NCI-H187 treated with DMSO at 0.1 percent for 48 hours (cell line): ENCODE measurements around the gene KIF21B.

Experiments
- DNase-seq: peaks from one replicate; lab custom pipeline; 2025; lab: John Stamatoyannopoulos, UW

KIF21B gene

DNA sequence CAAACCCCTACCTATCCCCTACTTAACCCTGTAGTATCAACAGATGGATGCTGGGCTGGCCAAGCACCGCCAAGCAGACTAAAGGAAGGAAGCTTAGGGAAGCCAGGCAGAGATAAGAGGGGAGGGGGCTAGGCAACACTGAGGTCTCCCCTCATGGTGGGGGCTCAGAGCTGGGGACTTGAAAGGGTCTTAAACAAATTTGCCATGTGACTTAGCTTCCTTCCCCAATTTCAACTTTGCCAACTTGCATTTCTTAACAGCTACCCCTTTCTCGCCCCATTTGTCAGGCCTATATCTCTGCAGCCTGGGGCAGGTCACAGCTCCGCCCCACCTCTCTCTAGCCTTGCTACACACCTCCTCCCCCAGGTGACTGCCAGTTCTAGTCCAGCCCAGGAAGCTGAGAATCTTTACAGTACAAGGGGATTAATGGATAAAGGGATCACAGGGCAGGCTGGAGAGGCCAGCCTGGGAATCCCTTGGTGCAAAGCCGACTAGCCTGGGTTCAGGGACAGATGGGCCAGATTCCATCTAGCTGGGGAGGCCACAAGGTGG lies 3.4 kb downstream of the KIF21B start:
- DNase-seq: no peak

DNA sequence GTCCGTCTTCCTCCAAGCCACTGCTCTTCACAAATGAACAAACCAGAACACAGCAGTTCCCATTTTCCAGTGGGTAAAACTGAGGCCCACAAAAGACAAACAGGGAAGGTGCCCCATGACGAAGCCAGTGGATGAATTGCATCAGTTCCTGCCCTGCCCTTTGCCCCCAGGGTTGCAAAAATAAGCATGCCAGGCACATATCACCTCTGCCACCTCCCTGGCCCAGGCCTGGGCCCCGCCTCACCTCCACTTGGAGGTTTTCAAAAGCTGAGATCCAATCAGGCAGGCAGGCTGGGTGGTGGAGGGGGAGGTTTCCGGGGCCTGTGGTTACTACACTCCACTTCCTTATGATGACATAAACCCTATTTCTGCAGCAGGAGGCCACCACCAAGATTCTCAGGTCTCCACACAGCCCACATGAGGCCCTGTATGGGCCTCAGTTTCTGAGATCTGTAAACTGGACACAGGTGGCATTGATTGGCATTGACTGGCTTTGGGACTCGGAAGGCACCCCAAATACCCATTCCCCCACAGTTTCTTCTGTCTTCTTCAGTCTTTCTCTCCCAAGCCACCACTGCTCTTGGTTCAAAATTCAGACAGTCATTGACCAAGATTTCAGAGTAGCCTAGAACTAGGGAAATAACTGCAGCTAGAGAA lies 4.1 kb downstream of the KIF21B start:
- no peak for DNase-seq

DNA sequence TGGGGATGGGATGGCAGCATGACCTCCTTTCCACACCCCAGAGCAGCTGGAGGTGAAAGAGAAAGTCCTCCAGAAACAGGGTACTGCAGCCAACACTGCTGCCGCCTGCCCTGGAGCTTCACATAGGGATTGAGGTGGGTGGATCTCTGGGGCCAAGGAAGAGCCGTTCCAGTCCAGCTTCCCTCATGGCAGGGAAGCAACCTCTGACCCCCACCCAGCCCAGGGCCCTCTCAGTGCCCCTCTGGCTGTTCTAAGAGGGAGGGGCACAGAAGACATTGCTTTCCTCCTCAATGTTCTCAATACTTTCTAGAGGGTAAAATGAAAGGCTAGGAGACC lies 5.7 kb downstream of the KIF21B start:
- DNase-seq: no peak

DNA sequence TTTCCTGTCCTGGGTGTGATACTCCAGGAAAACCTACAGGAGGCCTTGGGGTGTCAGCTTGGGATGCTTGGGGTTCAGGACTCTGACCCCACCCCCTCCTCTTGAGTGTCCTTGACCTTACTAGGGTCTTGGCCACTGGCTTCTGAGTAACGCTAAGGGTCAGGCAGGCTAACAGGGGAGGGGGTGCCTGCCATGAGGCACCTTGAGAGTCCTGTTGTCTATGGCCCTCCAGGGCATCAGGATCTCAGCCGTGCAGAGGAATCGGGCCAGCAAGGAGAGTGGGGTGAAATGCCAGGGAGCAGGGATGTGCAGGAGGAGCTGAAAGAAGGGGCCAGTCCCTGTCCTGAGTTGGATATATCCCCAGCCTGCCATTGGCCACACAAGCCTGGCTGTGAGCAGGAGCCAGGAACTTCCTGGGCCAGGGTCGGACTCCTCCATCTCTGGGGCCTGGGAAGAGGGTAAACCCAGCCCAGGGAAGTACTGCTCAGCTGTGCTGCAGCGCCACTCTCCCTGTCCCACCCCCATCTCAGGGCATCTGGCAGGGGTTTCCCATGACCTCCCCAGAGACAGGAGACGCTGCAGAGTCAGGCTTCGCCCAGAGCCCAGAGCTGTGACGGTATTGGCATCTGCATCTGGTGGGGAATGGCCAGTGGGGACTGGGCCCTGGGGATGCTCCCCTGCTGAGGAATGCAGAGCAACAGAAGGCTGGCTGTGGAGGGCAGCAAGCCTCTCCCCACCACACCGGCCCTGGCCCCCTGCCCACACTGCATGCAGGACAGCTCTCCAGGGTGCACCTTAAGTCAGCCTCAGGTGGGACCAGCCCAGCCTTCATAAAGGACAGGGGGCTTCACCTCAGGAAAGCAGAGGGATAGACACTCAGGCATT lies 6.3 kb downstream of the KIF21B start:
- DNase-seq: no peak

DNA sequence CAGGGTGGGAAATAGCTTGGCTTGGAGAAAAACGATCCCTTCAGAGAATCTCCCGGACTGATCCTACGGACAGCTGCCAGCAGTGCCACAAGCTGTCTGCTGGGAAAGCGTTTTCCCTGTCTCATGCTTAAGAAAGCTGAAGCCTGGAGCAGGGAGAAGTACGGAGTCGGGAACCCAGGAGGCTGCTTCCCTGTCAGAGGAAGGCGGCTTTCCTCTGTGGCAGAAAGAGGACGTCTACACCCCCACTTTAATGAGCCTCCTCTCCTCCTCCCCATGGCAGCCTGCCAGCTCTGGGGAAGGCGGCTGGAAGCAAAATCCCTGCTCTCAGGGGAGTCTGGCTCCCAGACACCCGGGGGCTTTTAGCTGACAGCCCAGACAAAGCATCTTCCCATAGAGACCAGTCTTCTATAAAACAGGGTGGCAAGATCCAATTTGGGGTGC lies 7.3 kb downstream of the KIF21B start:
- peak; percentile 33 for DNase-seq

DNA sequence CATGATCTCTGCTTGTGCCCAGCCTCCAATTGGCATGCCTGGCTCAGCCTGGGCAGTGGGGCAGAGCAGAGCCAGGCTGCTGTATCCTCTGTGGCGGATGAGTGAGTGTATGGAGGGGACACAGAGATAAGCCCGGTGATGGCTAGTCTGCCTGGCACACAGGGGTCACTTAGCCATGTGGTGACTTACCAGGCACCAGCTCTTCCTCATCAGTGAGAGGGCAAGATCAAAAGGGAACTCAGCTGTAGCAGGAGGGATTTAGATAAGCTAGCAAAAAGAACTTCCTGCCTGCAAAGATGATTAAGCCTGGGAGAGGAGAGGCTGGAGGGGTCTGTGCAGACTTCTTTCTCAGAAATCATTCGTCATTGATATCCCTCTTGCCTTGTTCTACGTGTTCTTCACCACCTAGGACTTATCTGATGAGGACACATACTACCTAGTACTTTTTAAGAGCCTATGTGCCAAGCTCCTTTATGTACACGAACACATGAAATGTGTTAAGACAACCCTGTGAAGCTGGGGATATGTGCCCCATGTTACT lies 7.9 kb downstream of the KIF21B start:
- DNase-seq: no peak

DNA sequence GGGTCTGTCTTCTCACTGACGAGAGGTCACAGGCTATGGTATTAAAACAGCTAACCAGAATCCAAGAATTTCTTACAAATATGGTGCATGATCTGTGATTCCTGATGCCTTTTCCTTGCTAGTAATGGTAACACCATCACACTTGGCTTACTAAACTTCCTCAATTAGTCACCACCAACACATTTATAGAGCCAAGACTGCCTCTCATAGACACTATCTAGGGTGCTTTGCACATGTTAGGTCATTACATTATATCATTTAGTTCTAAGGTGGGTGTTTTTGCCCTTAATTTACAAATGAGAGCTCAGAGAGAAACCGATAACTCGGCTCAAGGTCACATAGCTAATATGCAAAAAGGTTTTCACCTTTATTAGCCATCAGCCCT lies 8.7 kb downstream of the KIF21B start:
- DNase-seq: no peak

DNA sequence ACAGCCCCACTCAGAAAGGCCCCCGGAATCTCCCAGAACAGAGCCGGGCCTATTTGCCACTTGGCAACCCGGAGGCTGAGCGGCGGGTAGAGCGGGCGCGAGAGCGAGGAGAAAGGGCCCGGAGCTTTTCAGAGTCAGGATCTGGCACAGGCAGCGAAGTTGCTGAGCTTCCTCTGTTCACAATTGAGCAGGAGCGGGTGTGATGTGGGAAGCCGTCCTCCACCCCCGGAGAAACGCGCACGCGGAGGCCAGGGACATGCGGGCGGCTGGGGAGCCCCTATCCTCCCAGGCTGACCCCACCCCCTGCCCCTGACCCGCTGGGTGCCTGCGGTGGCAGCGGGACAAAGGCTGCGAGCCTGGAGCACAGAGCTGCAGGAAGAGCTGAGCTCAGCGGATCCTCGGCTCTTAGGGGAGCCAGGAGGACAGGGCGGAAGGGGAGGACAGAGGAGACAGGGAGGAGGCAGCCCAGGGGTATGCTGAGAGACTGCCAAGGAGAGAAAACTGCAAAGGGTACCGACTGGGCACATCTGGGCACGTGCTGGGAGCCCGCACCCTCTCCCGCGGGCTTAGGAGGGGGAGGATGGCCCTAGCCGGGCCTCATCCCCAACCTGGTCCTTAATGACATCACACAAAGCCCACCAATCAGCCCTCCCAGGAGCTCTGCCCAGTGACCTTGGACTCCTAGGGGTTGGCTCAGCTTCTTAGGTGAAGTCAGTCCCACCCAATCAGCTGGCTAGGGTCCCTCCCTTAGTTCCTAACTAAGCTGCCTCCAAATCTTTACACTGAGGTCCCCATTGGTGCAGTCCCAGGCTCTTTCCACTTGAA lies 9.3 kb downstream of the KIF21B start:
- no peak for DNase-seq

DNA sequence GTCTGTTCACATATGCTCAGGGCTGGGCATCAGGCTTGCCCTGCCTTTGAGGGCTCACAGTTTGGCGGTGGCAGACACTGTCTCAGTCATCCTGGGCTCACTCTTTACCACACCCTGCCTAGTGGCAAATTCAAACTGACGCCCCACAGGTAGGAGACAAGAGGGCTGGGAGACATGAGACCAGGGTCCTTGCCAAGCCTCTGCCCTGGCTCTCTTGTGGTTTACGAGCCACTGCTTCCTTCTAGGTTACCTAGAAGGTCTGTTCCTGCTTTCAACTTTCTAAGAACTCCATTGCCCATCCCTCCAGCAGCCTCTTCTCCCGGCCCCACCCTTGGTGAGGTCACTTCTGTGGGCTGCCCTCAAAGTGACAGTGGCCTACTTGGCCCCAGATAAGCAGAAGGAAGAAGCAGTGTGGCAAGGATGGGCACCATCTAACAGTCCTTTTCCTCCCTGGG lies 10.5 kb downstream of the KIF21B start:
- DNase-seq: no peak

DNA sequence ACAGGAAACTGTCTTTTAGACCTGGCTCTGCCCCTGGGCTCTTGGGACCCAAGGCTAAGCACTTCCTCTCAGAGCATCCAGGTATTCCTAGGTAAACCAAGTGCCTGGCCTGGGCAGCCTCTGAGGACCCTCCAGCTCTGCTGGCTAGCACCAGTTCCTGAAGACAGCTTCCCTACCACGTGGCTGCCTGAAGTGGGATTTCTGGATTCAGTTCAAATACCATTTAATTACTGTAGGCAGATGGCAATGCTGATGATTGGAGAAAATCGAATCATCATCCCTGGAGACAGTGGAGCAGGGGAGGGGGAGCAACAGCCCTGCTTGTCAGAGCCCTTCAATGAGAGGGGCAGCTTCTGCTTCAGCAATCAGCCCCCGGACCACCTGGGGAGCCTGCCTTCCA lies 11.9 kb downstream of the KIF21B start:
- DNase-seq: no peak

DNA sequence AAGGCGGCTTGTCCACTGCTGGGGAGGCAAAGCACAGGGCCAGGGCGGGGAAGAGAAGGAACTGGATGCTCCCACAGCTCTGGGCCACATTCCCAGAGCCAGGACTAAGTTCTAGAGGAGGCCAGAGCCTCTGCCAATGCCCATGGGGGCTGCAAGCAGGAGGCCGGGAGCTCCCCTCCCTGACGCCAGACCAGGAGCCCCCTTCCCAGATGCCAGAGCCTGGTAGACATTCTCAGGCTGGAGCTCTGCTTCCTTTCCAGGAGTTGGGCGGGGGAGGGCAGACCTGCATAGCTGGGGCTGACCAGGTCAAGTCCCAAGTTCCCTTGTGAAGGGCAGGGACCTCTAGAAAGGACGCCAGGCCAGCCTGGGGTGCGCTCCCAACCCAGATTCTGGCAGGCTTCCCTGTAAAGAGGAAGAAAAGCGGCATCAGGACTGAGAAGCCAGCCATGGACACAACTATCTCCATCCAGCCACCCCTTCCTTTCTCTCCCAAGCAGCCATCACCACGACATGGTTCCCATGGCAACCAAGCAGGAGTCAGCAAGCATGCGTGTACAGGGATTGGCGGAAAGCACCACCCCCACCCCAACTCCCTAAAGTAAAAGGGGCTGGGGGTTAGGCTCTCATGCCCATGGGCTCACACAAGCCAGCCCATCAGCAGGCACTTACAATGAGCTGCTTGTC lies 13.4 kb downstream of the KIF21B start:
- no peak for DNase-seq

DNA sequence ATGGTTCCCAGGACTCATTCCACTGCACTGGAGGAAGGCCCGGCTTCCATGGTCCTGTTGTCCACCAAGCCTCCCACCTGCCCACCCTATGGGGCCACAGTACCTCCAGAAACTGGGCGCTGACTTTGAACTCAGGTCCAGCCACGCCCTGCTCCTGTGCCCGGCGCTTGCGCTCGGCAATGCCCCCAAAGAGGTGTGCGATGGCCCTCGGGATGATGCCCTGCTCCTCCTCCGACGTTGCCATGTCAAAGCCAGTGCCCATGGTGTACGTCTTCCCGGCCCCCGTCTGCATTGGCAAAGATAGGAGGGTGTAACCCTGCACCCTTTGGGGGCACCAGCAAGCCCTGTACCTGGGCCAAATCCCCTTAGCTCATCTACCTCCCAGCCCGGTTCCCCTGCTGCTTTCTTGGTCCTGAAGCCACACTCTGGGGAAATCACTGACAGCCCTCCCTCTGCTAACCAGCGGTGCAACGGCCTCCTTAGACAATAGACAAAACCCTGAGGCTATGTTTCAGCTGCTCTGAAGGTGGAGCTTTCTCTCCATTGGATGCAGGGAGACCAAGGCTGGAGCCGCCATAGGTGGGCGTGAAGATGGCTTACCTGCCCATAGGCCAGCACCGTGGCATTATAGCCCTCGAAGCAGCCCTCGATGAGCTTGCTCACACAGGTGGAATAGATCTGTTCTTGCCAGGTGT lies 14.7 kb downstream of the KIF21B start:
- no peak for DNase-seq

DNA sequence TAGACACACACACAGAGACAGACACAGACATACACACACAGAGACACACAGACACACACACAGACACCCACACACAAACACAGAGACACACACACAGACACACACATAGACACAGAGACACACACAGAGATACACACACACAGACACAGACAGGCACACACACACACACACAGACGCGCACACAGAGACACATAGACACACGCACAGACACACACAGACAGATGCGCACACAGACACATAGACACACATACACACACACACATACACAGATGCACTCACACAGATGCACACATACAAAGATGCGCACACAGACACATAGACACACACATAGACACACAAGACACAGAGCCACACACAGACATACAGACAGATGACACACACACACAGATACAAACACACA lies 16.0 kb downstream of the KIF21B start:
- DNase-seq: no peak

DNA sequence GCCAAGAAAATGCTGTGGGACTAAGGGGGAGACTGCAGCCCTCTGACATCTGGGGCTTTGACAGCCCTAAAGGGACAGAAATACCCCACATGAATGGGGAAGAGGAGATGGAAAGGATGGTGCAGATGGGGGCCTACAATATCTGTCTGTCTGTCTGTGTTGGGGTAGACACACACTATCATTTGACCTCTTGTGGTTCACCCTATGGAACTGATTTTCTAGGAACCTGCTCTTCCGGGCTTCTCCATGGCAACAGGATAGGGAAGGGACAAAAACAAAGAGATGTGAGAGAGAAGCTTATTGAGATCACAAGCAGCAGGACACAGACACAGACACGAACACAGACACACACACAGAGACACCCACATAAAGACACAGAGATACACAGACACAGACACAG lies 17.1 kb downstream of the KIF21B start:
- DNase-seq: no peak

DNA sequence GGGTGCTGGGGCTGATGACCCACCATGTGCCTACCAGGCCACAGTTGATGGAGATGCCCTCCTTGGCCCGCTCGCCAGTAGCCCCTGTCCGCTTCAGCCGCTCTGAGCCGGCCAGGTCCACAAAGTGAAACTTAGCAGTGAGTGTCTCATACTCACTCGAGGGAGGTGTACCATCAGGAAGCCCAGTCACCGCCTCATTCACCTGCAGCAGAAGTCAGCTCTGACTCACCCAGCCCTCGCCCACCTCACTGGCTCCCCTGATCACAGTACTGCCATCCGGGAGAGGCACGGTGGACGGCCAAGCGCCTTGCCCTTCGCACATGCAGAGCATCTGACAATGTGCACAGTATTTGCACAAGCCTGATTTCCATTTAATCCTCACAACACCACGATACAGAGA lies 18.8 kb downstream of the KIF21B start:
- no peak for DNase-seq

DNA sequence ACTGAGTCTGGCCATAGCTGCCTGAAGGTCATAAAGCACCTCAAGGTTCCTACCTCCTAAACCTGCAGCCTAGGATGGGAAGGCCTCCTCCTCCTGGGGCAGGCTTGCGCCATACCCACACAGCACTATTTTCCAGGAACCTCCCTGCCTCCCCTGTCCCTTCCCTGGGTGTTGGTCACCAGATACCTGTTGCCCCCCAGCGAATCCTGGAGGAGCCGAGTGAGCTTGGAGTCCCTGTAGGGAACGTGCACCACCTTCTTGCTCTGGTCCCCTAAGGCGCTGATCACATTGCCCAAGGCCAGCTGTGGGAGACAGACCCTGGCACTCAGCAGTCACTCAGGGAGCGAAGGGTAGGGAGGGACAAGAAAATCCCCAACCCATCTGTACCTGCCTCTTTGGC lies 19.4 kb downstream of the KIF21B start:
- no peak for DNase-seq

DNA sequence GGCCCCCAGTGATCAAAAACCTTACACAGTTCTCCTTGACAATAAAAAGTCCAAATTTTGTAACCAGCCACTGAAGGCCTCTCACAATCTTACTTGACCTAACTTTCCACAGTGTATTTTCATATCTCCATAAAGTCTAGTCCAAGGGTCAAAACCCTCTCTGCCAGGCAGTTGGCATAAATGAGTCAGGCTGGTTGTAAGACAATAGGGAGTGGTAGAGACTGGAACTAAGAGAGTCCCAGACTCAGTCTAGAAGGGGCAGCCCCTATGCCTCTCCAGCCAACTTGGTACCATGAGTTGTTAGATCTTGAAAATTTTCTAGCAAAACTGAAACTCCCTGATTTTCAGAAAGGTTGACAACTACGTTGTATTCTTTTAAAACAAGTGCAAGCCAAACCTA lies 21.0 kb downstream of the KIF21B start:
- DNase-seq: no peak

DNA sequence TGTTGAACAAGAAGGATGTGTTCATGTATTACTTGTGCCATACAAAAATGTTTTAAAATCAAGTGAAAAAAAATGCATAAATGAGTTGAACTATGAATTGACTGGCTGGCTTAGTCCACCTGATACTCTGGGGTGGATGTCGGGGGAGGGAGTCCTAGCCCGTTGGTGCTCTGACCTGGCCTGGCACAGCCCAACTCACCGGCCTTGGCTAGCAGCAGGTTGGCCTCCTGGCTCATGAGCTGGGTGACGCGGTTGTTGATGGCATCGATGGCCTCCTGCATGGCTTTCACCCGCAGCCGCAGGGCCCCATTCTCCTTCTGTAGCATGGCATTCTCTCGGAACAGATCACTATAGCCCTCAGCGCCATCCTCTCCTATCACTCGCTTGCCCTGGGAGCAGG lies 21.6 kb downstream of the KIF21B start:
- DNase-seq: no peak

DNA sequence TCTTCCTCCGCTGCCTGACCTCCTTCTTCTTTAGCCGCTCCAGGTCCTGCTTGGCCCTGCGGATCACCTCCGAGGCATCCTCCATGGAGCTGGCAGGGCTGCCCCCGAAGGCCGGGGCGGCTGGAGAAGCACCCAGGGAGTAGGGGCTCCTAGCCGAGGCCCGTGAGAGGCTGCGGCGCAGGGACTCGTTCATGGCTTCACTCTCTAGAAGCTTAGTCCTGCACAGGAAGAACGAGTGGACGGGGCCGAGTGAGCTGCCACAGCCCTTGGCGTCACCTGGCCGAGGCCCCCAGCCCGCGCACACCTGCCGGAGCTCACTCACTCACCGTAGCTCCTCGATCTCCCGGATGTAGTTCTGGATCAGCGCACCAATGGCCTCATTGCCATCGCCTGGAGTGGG lies 23.1 kb downstream of the KIF21B start:
- DNase-seq: no peak

DNA sequence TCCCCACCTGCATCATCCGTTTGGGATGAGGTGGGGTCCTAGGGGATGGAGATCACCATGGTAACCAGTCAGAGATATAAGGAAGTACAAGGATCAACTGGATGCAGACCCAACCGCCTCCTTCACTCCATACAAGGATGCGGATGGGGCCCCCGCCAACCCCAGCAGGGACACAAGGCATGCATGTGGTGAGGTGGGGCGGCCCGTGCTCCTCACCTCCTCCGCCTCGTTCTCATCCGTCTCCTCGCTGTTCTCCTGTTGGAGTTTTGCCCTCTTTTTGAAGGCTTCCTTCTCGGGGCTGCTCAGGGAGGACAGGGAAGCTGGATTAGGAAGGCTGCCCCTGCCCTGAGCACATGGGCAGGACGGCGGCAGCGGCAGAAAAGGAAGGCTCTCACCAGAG lies 23.8 kb downstream of the KIF21B start:
- DNase-seq: no peak

DNA sequence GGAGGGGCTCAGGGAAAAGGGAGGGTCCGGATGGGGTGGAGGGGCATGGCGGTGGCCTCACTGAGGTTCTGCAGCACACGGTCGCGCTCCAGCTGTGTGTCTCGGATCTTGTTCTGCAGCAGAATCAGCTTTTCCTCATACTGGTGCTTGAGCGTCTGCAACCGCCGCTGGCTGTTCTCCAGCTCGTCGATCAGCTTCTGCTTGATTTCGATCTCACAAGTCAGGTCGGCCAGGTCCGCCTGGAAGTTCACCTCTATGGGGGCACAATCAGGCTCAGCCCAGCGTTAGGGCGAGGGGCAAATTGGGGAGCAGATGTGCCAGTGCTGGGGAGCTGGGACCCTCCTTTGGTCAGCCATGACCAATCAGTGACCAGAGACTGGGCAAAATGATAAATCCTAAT lies 25.2 kb downstream of the KIF21B start:
- no peak for DNase-seq
